Measurements from ENCODE around the gene MEX3A. TPM values are rescaled to one million over a fixed set of nuclear protein-coding genes. Genes with fewer than 3 reads are reported as not detected.

The MEX3A gene
- total and polyA plus RNA-seq, 10 donors = 0.11 to 0.76 (median 0.30) TPM

- peaks cover 8 to 56% (median 39%) of the 10 kb centered on the region in 6 donors for H3K4me1 ChIP-seq
- intact Hi-C loops (cut with DNase I; ENCODE audit: low total_unique reads) = no loop called here
- H3K36me3 ChIP-seq = no peaks in the 10 kb centered on the region
- H3K27me3 ChIP-seq (replicated peaks in 1 of 7) = peaks cover 0 to 49% (median 10%) of the 10 kb centered on the region in 7 donors
- H3K27ac ChIP-seq = no peak overlapping the region
- TF ChIP-seq, protein P1, sequence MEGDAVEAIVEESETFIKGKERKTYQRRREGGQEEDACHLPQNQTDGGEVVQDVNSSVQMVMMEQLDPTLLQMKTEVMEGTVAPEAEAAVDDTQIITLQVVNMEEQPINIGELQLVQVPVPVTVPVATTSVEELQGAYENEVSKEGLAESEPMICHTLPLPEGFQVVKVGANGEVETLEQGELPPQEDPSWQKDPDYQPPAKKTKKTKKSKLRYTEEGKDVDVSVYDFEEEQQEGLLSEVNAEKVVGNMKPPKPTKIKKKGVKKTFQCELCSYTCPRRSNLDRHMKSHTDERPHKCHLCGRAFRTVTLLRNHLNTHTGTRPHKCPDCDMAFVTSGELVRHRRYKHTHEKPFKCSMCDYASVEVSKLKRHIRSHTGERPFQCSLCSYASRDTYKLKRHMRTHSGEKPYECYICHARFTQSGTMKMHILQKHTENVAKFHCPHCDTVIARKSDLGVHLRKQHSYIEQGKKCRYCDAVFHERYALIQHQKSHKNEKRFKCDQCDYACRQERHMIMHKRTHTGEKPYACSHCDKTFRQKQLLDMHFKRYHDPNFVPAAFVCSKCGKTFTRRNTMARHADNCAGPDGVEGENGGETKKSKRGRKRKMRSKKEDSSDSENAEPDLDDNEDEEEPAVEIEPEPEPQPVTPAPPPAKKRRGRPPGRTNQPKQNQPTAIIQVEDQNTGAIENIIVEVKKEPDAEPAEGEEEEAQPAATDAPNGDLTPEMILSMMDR (IDR thresholded peaks at IDR 0.05 in 8 of 11, conservative IDR thresholded peaks at IDR 0.05 in 3 of 11) = no peak
- no peak for TF ChIP-seq POLR2A (IDR thresholded peaks at IDR 0.05)
- TF ChIP-seq POLR2AphosphoS5 (IDR thresholded peaks at IDR 0.05) = no peak
- WGBS, 5 donors = 88 to 93% (median 92%) methylated on average over 5 of the region's 5 CpGs
- H3K4me3 ChIP-seq = no peak overlapping the region
- no peak for DNase-seq
- no peaks in the 10 kb centered on the region for H3K9me3 ChIP-seq
Observed at GRCh38 chr1:156078728-156079127, 3.5 kb downstream of the MEX3A start.

DNA sequence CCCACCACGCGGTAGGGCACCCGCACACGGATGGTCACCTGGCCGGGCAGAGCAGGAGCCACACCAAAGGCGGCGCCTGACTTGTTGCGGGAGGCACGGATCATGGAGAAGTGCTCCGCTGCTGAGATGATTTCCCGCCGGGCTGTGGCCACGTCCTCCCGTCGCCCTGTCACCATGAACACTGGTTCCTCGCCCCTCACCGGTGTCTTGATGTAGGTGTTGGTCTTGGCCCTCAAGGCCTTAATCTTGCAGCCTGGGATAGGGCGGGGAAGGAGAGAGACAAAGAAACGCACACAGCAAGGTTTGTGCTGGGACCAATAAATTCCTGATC, 4.9 kb downstream of the MEX3A start:
- intact Hi-C loops (cut with DNase I; ENCODE audit: low total_unique reads) = no loop called here
- peaks cover 6 to 43% (median 29%) of the 10 kb centered on the region in 6 donors for H3K4me1 ChIP-seq
- peak overlapping the region in 3 of 8 donors; percentile 36 to 78 (median 50) for H3K4me3 ChIP-seq
- WGBS, 5 donors = 92 to 96% (median 93%) methylated on average over 9 to 19 of the region's 19 CpGs
- peak overlapping the region in 6 of 8 donors; percentile 64 to 83 (median 72) for H3K27ac ChIP-seq
- H3K9me3 ChIP-seq = no peaks in the 10 kb centered on the region
- H3K36me3 ChIP-seq = no peaks in the 10 kb centered on the region
- H3K27me3 ChIP-seq (replicated peaks in 1 of 7) = peaks cover 0 to 36% (median 5%) of the 10 kb centered on the region in 7 donors
- DNase-seq = no peak
- TF ChIP-seq POLR2AphosphoS5 (IDR thresholded peaks at IDR 0.05) (no peak), POLR2A (IDR thresholded peaks at IDR 0.05) (no peak)
- TF ChIP-seq, protein P1 (IDR thresholded peaks at IDR 0.05 in 8 of 11, conservative IDR thresholded peaks at IDR 0.05 in 3 of 11) = no peak

DNA sequence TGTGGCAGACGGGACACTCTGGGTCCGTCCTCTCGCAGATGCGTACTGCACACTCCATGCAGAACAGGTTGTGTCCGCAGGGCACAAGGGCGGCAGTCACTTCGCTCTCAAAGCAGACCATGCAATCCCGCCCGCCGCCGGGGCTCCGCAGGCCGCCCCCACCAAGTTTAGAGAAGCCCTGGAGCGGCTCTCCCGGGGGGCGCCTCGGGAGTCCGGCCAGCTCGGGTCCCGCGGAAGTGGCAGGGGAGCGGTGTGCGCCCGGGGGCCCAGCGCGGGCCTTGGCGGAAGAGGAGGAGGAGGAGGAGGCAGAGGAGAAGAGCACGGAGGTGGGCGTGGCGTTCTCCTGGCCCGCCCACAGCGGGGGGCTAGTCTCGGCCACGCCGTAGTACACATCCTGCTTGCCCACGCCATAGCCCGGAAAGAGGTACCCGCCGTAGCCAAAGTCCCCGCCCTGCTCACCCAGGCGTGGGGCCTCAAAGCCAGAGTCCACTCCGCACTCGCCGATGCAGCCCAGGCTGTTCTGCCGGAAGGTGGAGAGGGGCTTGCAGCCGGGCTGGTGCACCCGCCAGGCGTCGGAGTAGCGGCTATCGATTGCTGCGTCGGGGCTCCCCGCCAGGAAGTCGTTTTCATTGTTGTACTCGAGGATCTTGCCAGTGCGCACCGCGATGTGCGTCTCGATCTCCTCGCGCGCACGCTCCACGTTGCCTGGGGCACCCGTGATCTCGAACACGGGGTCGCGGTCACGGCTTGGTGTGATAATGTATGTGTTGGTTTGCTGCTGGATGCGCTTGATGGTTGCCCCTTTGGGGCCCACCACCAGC, 5.4 kb downstream of the MEX3A start:
- Histone ChIP-seq H3K4me1 (peaks cover 5 to 37% (median 24%) of the 10 kb centered on the region in 6 donors), H3K9me3 (no peaks in the 10 kb centered on the region), H3K27ac (peak overlapping the region in 7 of 8 donors; percentile 54 to 83 (median 71)), H3K4me3 (peak overlapping the region; percentile 36 to 78 (median 50)), H3K36me3 (no peaks in the 10 kb centered on the region), H3K27me3 (replicated peaks in 1 of 7) (peaks cover 0 to 30% (median 5%) of the 10 kb centered on the region in 7 donors)
- 40 to 53% (median 47%) methylated on average over 41 to 73 of the region's 73 CpGs for WGBS, 5 donors
- TF ChIP-seq POLR2A (IDR thresholded peaks at IDR 0.05) (peak in 1 of 3 donors; percentile 66), POLR2AphosphoS5 (IDR thresholded peaks at IDR 0.05) (peak; percentile 89 to 94 (median 91))
- TF ChIP-seq, protein P1 (IDR thresholded peaks at IDR 0.05 in 8 of 11, conservative IDR thresholded peaks at IDR 0.05 in 3 of 11) = peak in 1 of 11 experiments; percentile 28
- DNase-seq = peak; percentile 89
- intact Hi-C loops (cut with DNase I; ENCODE audit: low total_unique reads) = no loop called here

DNA sequence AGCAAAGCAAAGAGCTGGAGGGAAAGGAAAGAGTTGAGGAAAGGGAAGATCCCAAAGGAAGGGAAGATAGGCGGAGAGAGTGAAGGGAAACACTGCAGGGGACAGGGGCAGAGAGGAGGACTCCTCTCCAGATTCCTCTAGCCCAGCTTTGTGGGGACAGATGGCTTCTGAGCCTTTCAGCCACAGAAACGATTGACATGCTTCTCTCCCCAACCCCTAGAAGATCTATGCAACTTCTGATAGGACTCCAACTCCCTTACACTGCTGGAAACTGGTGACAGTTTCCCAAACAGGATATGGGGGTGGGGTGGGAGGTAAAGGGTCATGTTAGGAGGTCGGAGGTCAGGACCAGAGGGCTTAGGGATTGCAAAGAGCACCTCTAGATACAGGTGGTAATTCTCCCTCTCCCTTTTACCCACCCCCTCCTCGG, 6.5 kb downstream of the MEX3A start:
- Histone ChIP-seq H3K9me3 (no peaks in the 10 kb centered on the region), H3K36me3 (no peaks in the 10 kb centered on the region), H3K4me3 (peak overlapping the region in 7 of 8 donors; percentile 36 to 78 (median 50)), H3K4me1 (peaks cover 5 to 28% (median 18%) of the 10 kb centered on the region in 6 donors), H3K27ac (peak overlapping the region in 4 of 8 donors; percentile 64 to 83 (median 72)), H3K27me3 (replicated peaks in 1 of 7) (peaks cover 0 to 20% (median 0%) of the 10 kb centered on the region in 7 donors)
- DNase-seq = no peak
- TF ChIP-seq POLR2A (IDR thresholded peaks at IDR 0.05) = no peak
- no peak for TF ChIP-seq POLR2AphosphoS5 (IDR thresholded peaks at IDR 0.05)
- TF ChIP-seq, protein P1 (IDR thresholded peaks at IDR 0.05 in 8 of 11, conservative IDR thresholded peaks at IDR 0.05 in 3 of 11) = no peak
- intact Hi-C loops (cut with DNase I; ENCODE audit: low total_unique reads) = no loop called here
- WGBS, 5 donors = 47 to 62% (median 58%) methylated on average over 4 of the region's 4 CpGs
